Measurements from ENCODE around the gene IGF1R. TPM values are rescaled to one million over a fixed set of nuclear protein-coding genes. Genes with fewer than 3 reads are reported as not detected.
A peak's percentile ranks its signal among the peaks of the same experiment; 100 is the strongest.

Gene IGF1R
- total RNA-seq, 1 donor from 2014 or later: 23.5 TPM

- Histone ChIP-seq H3K4me3 (no peak overlapping the region), H3K4me1 (peaks cover 28% of the 10 kb centered on the region), H3K79me2 (ENCODE audit: low read depth) (peaks cover 98% of the 10 kb centered on the region), H3K36me3 (no peaks in the 10 kb centered on the region), H3K4me2 (no peak overlapping the region), H3K27ac (no peak overlapping the region), H2AFZ (replicated peaks) (no peak overlapping the region), H3K27me3 (no peaks in the 10 kb centered on the region), H3K9ac (no peak overlapping the region), H4K20me1 (ENCODE audit: low read depth) (peaks cover 98% of the 10 kb centered on the region), H3F3A (ENCODE audit: low read depth) (peaks cover 6% of the 10 kb centered on the region), H3K9me3 (ENCODE audit: low read depth) (no peaks in the 10 kb centered on the region)
- Mint-ChIP-seq H3K27ac (no peak overlapping the region), H3K9me3 (peaks cover 12% of the 10 kb centered on the region), H3K27me3 (ENCODE audit: insufficient read depth, low read depth) (no peaks in the 10 kb centered on the region), H3K4me3 (no peak overlapping the region), H3K36me3 (peaks cover 24% of the 10 kb centered on the region), H3K4me1 (peaks cover 38% of the 10 kb centered on the region)
- no peak for TF ChIP-seq EZH2 (IDR thresholded peaks at IDR 0.05)
- TF ChIP-seq CTCF (IDR thresholded peaks at IDR 0.05): no peak
- no peak for DNase-seq (ENCODE audit: low spot score)
Measured at GRCh38 chr15:98724494-98724893, 76.2 kb downstream of the IGF1R start.

DNA sequence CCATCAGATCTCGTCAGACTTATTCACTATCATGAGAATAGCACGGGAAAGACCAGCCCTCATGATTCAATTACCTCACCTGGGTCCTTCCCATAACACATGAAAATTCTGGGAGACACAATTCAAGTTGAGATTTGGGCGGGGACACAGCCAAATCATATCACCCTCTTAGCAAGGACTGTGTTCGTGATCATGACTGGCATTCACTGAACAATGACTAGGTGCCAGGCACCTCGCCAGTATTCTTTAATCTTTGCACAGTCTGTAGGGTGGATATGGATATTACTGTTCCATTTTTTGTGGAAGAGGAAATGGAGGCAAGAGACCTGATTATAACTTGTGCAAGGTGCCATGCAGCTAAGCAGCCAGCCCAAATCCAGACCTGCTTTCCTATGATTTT is 77.5 kb downstream of the IGF1R start:
- H3K27me3 ChIP-seq: no peaks in the 10 kb centered on the region
- peaks cover 98% of the 10 kb centered on the region for H3K79me2 ChIP-seq (ENCODE audit: low read depth)
- TF ChIP-seq CTCF (IDR thresholded peaks at IDR 0.05) (no peak), EZH2phosphoT487 (IDR thresholded peaks at IDR 0.05) (no peak), EZH2 (IDR thresholded peaks at IDR 0.05) (no peak)
- H3K9ac ChIP-seq: no peak overlapping the region
- H3K27ac Mint-ChIP-seq: no peak overlapping the region
- peaks cover 42% of the 10 kb centered on the region for H3K4me1 Mint-ChIP-seq
- no peak for DNase-seq (ENCODE audit: low spot score)
- no peak overlapping the region for H3K27ac ChIP-seq
- peaks cover 35% of the 10 kb centered on the region for H3K4me1 ChIP-seq
- H3K4me3 ChIP-seq: no peak overlapping the region
- no peak overlapping the region for H2AFZ ChIP-seq (replicated peaks)
- no peaks in the 10 kb centered on the region for H3K27me3 Mint-ChIP-seq (ENCODE audit: insufficient read depth, low read depth)
- peaks cover 6% of the 10 kb centered on the region for H3F3A ChIP-seq (ENCODE audit: low read depth)
- no peak overlapping the region for H3K4me2 ChIP-seq
- H4K20me1 ChIP-seq (ENCODE audit: low read depth): peaks cover 98% of the 10 kb centered on the region
- peaks cover 20% of the 10 kb centered on the region for H3K36me3 Mint-ChIP-seq
- H3K9me3 Mint-ChIP-seq: peaks cover 10% of the 10 kb centered on the region
- H3K36me3 ChIP-seq: no peaks in the 10 kb centered on the region
- no peaks in the 10 kb centered on the region for H3K9me3 ChIP-seq (ENCODE audit: low read depth)
- H3K4me3 Mint-ChIP-seq: no peak overlapping the region

- peaks cover 99% of the 10 kb centered on the region for H4K20me1 ChIP-seq (ENCODE audit: low read depth)
Measured at GRCh38 chr15:98727115-98728040, 79.0 kb downstream of the IGF1R start.

More at GRCh38 chr15:98727115-98728040, 79.0 kb downstream of the IGF1R start:
- no peak overlapping the region for H2AFZ ChIP-seq (replicated peaks)
- no peak overlapping the region for H3K9ac ChIP-seq
- H3K27me3 ChIP-seq: no peaks in the 10 kb centered on the region
- H3K9me3 ChIP-seq (ENCODE audit: low read depth): no peaks in the 10 kb centered on the region
- H3F3A ChIP-seq (ENCODE audit: low read depth): peaks cover 6% of the 10 kb centered on the region
- Mint-ChIP-seq H3K4me1 (peaks cover 40% of the 10 kb centered on the region), H3K9me3 (peaks cover 2% of the 10 kb centered on the region), H3K27ac (peak overlapping the region; percentile 50), H3K36me3 (peaks cover 16% of the 10 kb centered on the region), H3K4me3 (peak overlapping the region; percentile 25), H3K27me3 (ENCODE audit: insufficient read depth, low read depth) (no peaks in the 10 kb centered on the region)
- no peaks in the 10 kb centered on the region for H3K36me3 ChIP-seq
- H3K79me2 ChIP-seq (ENCODE audit: low read depth): peaks cover 98% of the 10 kb centered on the region
- peaks cover 46% of the 10 kb centered on the region for H3K4me1 ChIP-seq
- H3K4me2 ChIP-seq: peak overlapping the region; percentile 46
- no peak overlapping the region for H3K4me3 ChIP-seq
- TF ChIP-seq EZH2phosphoT487 (IDR thresholded peaks at IDR 0.05) (no peak), CTCF (IDR thresholded peaks at IDR 0.05) (no peak), EZH2 (IDR thresholded peaks at IDR 0.05) (no peak)
- peak; percentile 75 for DNase-seq (ENCODE audit: low spot score)
- no peak overlapping the region for H3K27ac ChIP-seq

Measured in neural progenitor cell (in vitro differentiated cells).